ENCODE results near the gene AKAP1. TPM values are rescaled to one million over a fixed set of nuclear protein-coding genes. Genes with fewer than 3 reads are reported as not detected.

The AKAP1 gene
- polyA plus RNA-seq, 1 of the 3 experiments (the other 2 are of a cell fraction): 36.3 TPM

DNA sequence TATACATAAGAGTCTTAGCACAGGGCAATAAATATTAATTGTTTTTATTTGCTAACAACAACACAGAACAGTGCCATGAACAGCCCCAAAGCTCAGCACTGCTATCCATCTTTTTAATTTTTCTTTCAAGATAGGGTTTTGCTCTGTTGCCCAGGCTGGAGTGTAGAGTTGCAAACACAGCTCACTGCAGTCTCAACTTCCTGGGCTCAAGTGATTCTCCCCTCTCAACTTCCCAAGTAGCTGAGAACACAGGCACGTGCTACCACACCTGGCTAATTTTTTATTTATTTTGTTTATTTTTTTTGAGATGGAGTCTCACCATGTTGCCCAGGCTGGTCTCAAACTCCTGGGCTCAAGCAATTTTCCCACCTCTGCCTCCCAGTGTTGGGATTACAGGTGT, 47.6 kb upstream of the AKAP1 start:
- H3F3A ChIP-seq (replicated peaks; ENCODE audit: insufficient read depth): no peaks in the 10 kb centered on the region
- POLR2A ChIA-PET: no interaction called here
- 17% methylated on average over 1 of the region's 1 CpG for WGBS (ENCODE audit: low lambda C conversion rate)

DNA sequence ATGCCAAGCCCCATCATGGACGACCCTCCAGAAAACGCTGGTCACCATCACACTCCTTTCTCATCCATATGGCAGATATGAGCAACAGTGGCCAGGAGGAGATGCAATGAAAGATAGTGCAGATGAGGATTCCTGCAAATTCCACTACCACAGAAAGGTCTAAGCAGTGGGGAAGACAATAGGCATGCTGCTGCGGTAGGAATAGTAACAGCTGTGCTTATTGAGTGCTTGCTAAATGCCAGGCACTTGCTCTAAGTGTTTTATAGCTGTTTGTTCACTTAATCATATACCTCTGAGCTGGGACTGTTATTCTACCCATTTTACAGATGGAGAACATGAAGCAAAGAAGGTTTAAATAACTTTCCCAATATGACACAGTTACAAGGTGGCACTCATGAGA, 46.6 kb upstream of the AKAP1 start:
- H3K4me3 ChIP-seq (ENCODE audit: low read depth in 2 of 2, low read length in 1 of 2): no peak overlapping the region
- H3K9me3 ChIP-seq: no peaks in the 10 kb centered on the region
- no peaks in the 10 kb centered on the region for H3F3A ChIP-seq (replicated peaks; ENCODE audit: insufficient read depth)
- H4K20me1 ChIP-seq (ENCODE audit: insufficient read depth): no peaks in the 10 kb centered on the region
- CTCF ChIA-PET: interaction anchor here (1.1 kb wide), 1 partner anchor 36 kb away, joined by 3 read pairs; no protein-coding TSS in a partner anchor
- no peak overlapping the region for H3K9ac ChIP-seq
- no peak overlapping the region for H3K27ac ChIP-seq (ENCODE audit: low read depth in 2 of 2, low read length in 1 of 2)
- no peak overlapping the region for H3K4me2 ChIP-seq
- peaks cover 5% of the 10 kb centered on the region for H3K27me3 ChIP-seq (ENCODE audit: insufficient read depth)
- H3K9me2 ChIP-seq: no peaks in the 10 kb centered on the region
- no peaks in the 10 kb centered on the region for H3K36me3 ChIP-seq (replicated peaks in 1 of 2; ENCODE audit: control insufficient read depth in 1 of 2, insufficient read depth in 2 of 2, low read length in 1 of 2)
- no peaks in the 10 kb centered on the region for H3K79me2 ChIP-seq (ENCODE audit: insufficient read depth)
- no peak overlapping the region for H2AFZ ChIP-seq (ENCODE audit: low read depth)
- WGBS (ENCODE audit: low lambda C conversion rate): 13% methylated on average over 3 of the region's 3 CpGs
- POLR2A ChIA-PET: no interaction called here
- H3K4me1 ChIP-seq (ENCODE audit: control insufficient read depth in 1 of 2, insufficient read depth in 2 of 2, low read depth in 1 of 2, low read length in 1 of 2): no peaks in the 10 kb centered on the region
- DNase-seq: no peak
- TF ChIP-seq, protein P1, sequence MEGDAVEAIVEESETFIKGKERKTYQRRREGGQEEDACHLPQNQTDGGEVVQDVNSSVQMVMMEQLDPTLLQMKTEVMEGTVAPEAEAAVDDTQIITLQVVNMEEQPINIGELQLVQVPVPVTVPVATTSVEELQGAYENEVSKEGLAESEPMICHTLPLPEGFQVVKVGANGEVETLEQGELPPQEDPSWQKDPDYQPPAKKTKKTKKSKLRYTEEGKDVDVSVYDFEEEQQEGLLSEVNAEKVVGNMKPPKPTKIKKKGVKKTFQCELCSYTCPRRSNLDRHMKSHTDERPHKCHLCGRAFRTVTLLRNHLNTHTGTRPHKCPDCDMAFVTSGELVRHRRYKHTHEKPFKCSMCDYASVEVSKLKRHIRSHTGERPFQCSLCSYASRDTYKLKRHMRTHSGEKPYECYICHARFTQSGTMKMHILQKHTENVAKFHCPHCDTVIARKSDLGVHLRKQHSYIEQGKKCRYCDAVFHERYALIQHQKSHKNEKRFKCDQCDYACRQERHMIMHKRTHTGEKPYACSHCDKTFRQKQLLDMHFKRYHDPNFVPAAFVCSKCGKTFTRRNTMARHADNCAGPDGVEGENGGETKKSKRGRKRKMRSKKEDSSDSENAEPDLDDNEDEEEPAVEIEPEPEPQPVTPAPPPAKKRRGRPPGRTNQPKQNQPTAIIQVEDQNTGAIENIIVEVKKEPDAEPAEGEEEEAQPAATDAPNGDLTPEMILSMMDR (IDR thresholded peaks at IDR 0.05): no peak
- no peak for TF ChIP-seq TEAD4 (IDR thresholded peaks at IDR 0.05; ENCODE audit: borderline replicate concordance, insufficient read depth)
- TF ChIP-seq GATA2 (CRISPR knock-in tag; IDR thresholded peaks at IDR 0.05): no peak
- TF ChIP-seq GABPA (IDR thresholded peaks at IDR 0.05; ENCODE audit: low read depth): no peak
- TF ChIP-seq MEF2A (IDR thresholded peaks at IDR 0.05; ENCODE audit: borderline replicate concordance, low read depth): no peak
- no peak for TF ChIP-seq RFX5 (IDR thresholded peaks at IDR 0.05; ENCODE audit: low read length)
- TF ChIP-seq JUND (IDR thresholded peaks at IDR 0.05): no peak
- TF ChIP-seq, protein P2, sequence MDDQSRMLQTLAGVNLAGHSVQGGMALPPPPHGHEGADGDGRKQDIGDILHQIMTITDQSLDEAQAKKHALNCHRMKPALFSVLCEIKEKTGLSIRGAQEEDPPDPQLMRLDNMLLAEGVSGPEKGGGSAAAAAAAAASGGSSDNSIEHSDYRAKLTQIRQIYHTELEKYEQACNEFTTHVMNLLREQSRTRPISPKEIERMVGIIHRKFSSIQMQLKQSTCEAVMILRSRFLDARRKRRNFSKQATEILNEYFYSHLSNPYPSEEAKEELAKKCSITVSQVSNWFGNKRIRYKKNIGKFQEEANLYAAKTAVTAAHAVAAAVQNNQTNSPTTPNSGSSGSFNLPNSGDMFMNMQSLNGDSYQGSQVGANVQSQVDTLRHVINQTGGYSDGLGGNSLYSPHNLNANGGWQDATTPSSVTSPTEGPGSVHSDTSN (IDR thresholded peaks at IDR 0.05): no peak
- TF ChIP-seq SIN3A (IDR thresholded peaks at IDR 0.05; ENCODE audit: borderline replicate concordance, low read depth, low read length): no peak

More for the DNA sequence above, 47.6 kb upstream of the AKAP1 start:
- Histone ChIP-seq H4K20me1 (ENCODE audit: insufficient read depth) (no peaks in the 10 kb centered on the region), H3K9me3 (no peaks in the 10 kb centered on the region), H3K9me2 (no peaks in the 10 kb centered on the region), H3K27ac (ENCODE audit: low read depth in 2 of 2, low read length in 1 of 2) (no peak overlapping the region), H3K36me3 (replicated peaks in 1 of 2; ENCODE audit: control insufficient read depth in 1 of 2, insufficient read depth in 2 of 2, low read length in 1 of 2) (no peaks in the 10 kb centered on the region), H3K4me1 (ENCODE audit: control insufficient read depth in 1 of 2, insufficient read depth in 2 of 2, low read depth in 1 of 2, low read length in 1 of 2) (no peaks in the 10 kb centered on the region), H3K4me2 (no peak overlapping the region), H3K79me2 (ENCODE audit: insufficient read depth) (no peaks in the 10 kb centered on the region), H3K9ac (no peak overlapping the region), H2AFZ (ENCODE audit: low read depth) (no peak overlapping the region), H3K4me3 (ENCODE audit: low read depth in 2 of 2, low read length in 1 of 2) (no peak overlapping the region), H3K27me3 (ENCODE audit: insufficient read depth) (peaks cover 5% of the 10 kb centered on the region)
- DNase-seq: no peak
- no peak for TF ChIP-seq GATA2 (CRISPR knock-in tag; IDR thresholded peaks at IDR 0.05)
- no peak for TF ChIP-seq EZH2phosphoT487 (IDR thresholded peaks at IDR 0.05; ENCODE audit: borderline replicate concordance, low read depth)
- CTCF ChIA-PET: interaction anchor here (1.1 to 1.5 kb wide), 3 partner anchors 27 to 69 kb away, joined by 3 to 8 read pairs (median 4); no protein-coding TSS in a partner anchor

All from SK-N-SH (cell line).